Inferior parietal cortex (tissue), 1 donor: Measurements from ENCODE around the gene CRYBG2.
A peak's percentile ranks its signal among the peaks of the same experiment; 100 is the strongest.
"Not testable (repeated sequence)": the region's sequence is repeated elsewhere in the genome, so short reads cannot be mapped to it uniquely, and the experiment has no call there.

Experiments
- DNase-seq: peaks from one replicate; pipeline ENCODE4 v3.0.0-alpha.2; 2016; ENCODE audit errors: extremely low spot score

Gene CRYBG2

GRCh38 chr1:26293911-26294463, 59.9 kb downstream of the CRYBG2 start:
- no peak for DNase-seq

GRCh38 chr1:26292735-26293134, 61.2 kb downstream of the CRYBG2 start:
- DNase-seq: not testable (repeated sequence)

GRCh38 chr1:26291939-26292338, 62.0 kb downstream of the CRYBG2 start:
- no peak for DNase-seq

- DNase-seq: no peak
Observed at GRCh38 chr1:26291433-26291832, 62.5 kb downstream of the CRYBG2 start.

GRCh38 chr1:26290882-26291261, 63.1 kb downstream of the CRYBG2 start:
- DNase-seq: no peak

GRCh38 chr1:26290122-26290881, 63.6 kb downstream of the CRYBG2 start:
- no peak for DNase-seq

- DNase-seq: no peak
Observed at GRCh38 chr1:26289158-26290059, 64.5 kb downstream of the CRYBG2 start.

GRCh38 chr1:26288311-26288941, 65.5 kb downstream of the CRYBG2 start:
- DNase-seq: no peak

GRCh38 chr1:26287811-26288210, 66.1 kb downstream of the CRYBG2 start:
- no peak for DNase-seq

- no peak for DNase-seq
Observed at GRCh38 chr1:26287033-26287711, 66.8 kb downstream of the CRYBG2 start.

- no peak for DNase-seq
Observed at GRCh38 chr1:26286064-26286416, 67.9 kb downstream of the CRYBG2 start.

- DNase-seq: no peak
Observed at GRCh38 chr1:26285366-26286063, 68.4 kb downstream of the CRYBG2 start.

GRCh38 chr1:26284597-26285347, 69.2 kb downstream of the CRYBG2 start:
- DNase-seq: peak; percentile 66

- no peak for DNase-seq
Observed at GRCh38 chr1:26283871-26284596, 69.9 kb downstream of the CRYBG2 start.

GRCh38 chr1:26283279-26283853, 70.6 kb downstream of the CRYBG2 start:
- no peak for DNase-seq

- DNase-seq: no peak
Observed at GRCh38 chr1:26282401-26282918, 71.5 kb downstream of the CRYBG2 start.

- no peak for DNase-seq
Observed at GRCh38 chr1:26281971-26282370, 72.0 kb downstream of the CRYBG2 start.

- DNase-seq: no peak
Observed at GRCh38 chr1:26281091-26281958, 72.6 kb downstream of the CRYBG2 start.
